GM12891 (cell line): ENCODE results near the gene CYTH4.

Experiments used
- POLR2A ChIP-seq: IDR thresholded peaks from 2 replicates; pipeline ENCODE4 v1.6.1; 2011; ENCODE audit warnings: low read depth, low read length, control low read depth
- POLR2AphosphoS5 ChIP-seq: IDR thresholded peaks from 2 replicates; pipeline ENCODE4 v1.6.1; 2011; ENCODE audit warnings: low read depth, low read length, control low read depth
- POU2F2 ChIP-seq: IDR thresholded peaks from 2 replicates; pipeline ENCODE4 v1.6.1; 2011; ENCODE audit warnings: low read depth, mild to moderate bottlenecking, control low read depth, low read length, moderate library complexity
- TAF1 ChIP-seq: IDR thresholded peaks from 2 replicates; pipeline ENCODE4 v1.6.1; 2011; ENCODE audit warnings: low read depth, low read length, control low read depth

DNA sequence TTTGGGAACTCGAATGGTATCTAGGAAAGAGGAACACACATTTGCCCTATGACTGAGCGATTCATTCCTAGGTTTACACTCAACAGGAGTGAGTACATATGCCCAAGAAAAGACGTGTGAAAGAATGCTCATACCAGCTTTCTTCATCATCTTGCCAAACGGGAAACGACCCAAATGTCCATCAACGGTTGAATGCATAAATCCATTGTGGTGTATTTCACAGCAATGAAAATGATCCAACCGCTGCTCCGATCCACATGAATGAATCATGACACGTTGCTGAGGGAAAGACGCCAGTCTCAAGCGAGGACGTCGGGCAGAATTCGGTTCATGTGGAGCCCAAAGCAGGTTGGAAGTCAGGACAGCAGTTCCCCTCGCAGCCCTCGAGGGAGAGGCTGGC lies 71.5 kb downstream of the CYTH4 start:
- TF ChIP-seq POLR2A (no peak), POLR2AphosphoS5 (no peak), POU2F2 (no peak), TAF1 (no peak)
